ENCODE data around the gene RBM20. TPM values are rescaled to one million over a fixed set of nuclear protein-coding genes. Genes with fewer than 3 reads are reported as not detected.
A peak's percentile ranks its signal among the peaks of the same experiment; 100 is the strongest.
"Not testable (repeated sequence)": the region's sequence is repeated elsewhere in the genome, so short reads cannot be mapped to it uniquely, and the experiment has no call there.

The RBM20 gene
- 0.29 and 0.68 TPM in 2 replicates for total RNA-seq

GRCh38 chr10:110643653-110644597 lies at the start of gene RBM20:
TSS of gene RBM20 (plus strand) at chr10:110644336. CDS start at chr10:110644455, 119 bp downstream.
- no peak for DNase-seq (ENCODE audit: extremely low read depth, low read depth, low spot score)

- DNase-seq (ENCODE audit: extremely low read depth, low read depth, low spot score): no peak
Measured at GRCh38 chr10:110597476-110597875, 46.7 kb upstream of the RBM20 start.

GRCh38 chr10:110600487-110601101 lies 43.5 kb upstream of the RBM20 start:
- DNase-seq (ENCODE audit: extremely low read depth, low read depth, low spot score): peak; percentile 71

GRCh38 chr10:110601581-110601980 lies 42.6 kb upstream of the RBM20 start:
- DNase-seq (ENCODE audit: extremely low read depth, low read depth, low spot score): no peak

- no peak for DNase-seq (ENCODE audit: extremely low read depth, low read depth, low spot score)
Measured at GRCh38 chr10:110608087-110608486, 36.0 kb upstream of the RBM20 start.

- DNase-seq (ENCODE audit: extremely low read depth, low read depth, low spot score): no peak
Measured at GRCh38 chr10:110609605-110610004, 34.5 kb upstream of the RBM20 start.

- DNase-seq (ENCODE audit: extremely low read depth, low read depth, low spot score): no peak
Measured at GRCh38 chr10:110610308-110610774, 33.8 kb upstream of the RBM20 start.

- DNase-seq (ENCODE audit: extremely low read depth, low read depth, low spot score): not testable (repeated sequence)
Measured at GRCh38 chr10:110610781-110611180, 33.4 kb upstream of the RBM20 start.

- DNase-seq (ENCODE audit: extremely low read depth, low read depth, low spot score): no peak
Measured at GRCh38 chr10:110612087-110612486, 32.0 kb upstream of the RBM20 start.

GRCh38 chr10:110612629-110613028 lies 31.5 kb upstream of the RBM20 start:
- no peak for DNase-seq (ENCODE audit: extremely low read depth, low read depth, low spot score)

GRCh38 chr10:110613341-110613995 lies 30.7 kb upstream of the RBM20 start:
- no peak for DNase-seq (ENCODE audit: extremely low read depth, low read depth, low spot score)

- DNase-seq (ENCODE audit: extremely low read depth, low read depth, low spot score): no peak
Measured at GRCh38 chr10:110613996-110614495, 30.1 kb upstream of the RBM20 start.

- DNase-seq (ENCODE audit: extremely low read depth, low read depth, low spot score): no peak
Measured at GRCh38 chr10:110615057-110615747, 28.9 kb upstream of the RBM20 start.

- no peak for DNase-seq (ENCODE audit: extremely low read depth, low read depth, low spot score)
Measured at GRCh38 chr10:110616493-110617033, 27.6 kb upstream of the RBM20 start.

- DNase-seq (ENCODE audit: extremely low read depth, low read depth, low spot score): no peak
Measured at GRCh38 chr10:110617425-110618229, 26.5 kb upstream of the RBM20 start.

- no peak for DNase-seq (ENCODE audit: extremely low read depth, low read depth, low spot score)
Measured at GRCh38 chr10:110618230-110618610, 25.9 kb upstream of the RBM20 start.

- DNase-seq (ENCODE audit: extremely low read depth, low read depth, low spot score): no peak
Measured at GRCh38 chr10:110619514-110620397, 24.4 kb upstream of the RBM20 start.

- DNase-seq (ENCODE audit: extremely low read depth, low read depth, low spot score): no peak
Measured at GRCh38 chr10:110620398-110620719, 23.8 kb upstream of the RBM20 start.

- DNase-seq (ENCODE audit: extremely low read depth, low read depth, low spot score): not testable (repeated sequence)
Measured at GRCh38 chr10:110623316-110623715, 20.8 kb upstream of the RBM20 start.

Data from glomerular endothelial cell (primary cell).